Daoy (cell line): ENCODE measurements around the gene ADAMTS14. TPM values are rescaled to one million over a fixed set of nuclear protein-coding genes. Genes with fewer than 3 reads are reported as not detected.
A peak's percentile ranks its signal among the peaks of the same experiment; 100 is the strongest.
"Not testable (repeated sequence)": the region's sequence is repeated elsewhere in the genome, so short reads cannot be mapped to it uniquely, and the experiment has no call there.

Experiments
- DNase-seq: peaks from one replicate; pipeline ENCODE4 v3.0.0-alpha.2; 2015; ENCODE audit warnings: low read depth
- total RNA-seq: library from RNA; depleted of rRNA; stranded (reverse); fragments of >200 nt; shearing (Covaris generic); gene quantifications from 2 replicates; pipeline ENCODE4 v1.2.3, GENCODE V29; 2014; rRNA removed

ADAMTS14 gene, protein sequence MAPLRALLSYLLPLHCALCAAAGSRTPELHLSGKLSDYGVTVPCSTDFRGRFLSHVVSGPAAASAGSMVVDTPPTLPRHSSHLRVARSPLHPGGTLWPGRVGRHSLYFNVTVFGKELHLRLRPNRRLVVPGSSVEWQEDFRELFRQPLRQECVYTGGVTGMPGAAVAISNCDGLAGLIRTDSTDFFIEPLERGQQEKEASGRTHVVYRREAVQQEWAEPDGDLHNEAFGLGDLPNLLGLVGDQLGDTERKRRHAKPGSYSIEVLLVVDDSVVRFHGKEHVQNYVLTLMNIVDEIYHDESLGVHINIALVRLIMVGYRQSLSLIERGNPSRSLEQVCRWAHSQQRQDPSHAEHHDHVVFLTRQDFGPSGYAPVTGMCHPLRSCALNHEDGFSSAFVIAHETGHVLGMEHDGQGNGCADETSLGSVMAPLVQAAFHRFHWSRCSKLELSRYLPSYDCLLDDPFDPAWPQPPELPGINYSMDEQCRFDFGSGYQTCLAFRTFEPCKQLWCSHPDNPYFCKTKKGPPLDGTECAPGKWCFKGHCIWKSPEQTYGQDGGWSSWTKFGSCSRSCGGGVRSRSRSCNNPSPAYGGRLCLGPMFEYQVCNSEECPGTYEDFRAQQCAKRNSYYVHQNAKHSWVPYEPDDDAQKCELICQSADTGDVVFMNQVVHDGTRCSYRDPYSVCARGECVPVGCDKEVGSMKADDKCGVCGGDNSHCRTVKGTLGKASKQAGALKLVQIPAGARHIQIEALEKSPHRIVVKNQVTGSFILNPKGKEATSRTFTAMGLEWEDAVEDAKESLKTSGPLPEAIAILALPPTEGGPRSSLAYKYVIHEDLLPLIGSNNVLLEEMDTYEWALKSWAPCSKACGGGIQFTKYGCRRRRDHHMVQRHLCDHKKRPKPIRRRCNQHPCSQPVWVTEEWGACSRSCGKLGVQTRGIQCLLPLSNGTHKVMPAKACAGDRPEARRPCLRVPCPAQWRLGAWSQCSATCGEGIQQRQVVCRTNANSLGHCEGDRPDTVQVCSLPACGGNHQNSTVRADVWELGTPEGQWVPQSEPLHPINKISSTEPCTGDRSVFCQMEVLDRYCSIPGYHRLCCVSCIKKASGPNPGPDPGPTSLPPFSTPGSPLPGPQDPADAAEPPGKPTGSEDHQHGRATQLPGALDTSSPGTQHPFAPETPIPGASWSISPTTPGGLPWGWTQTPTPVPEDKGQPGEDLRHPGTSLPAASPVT
- 0.06 TPM in 1 of 2 replicates, not detected in the other for total RNA-seq

DNA sequence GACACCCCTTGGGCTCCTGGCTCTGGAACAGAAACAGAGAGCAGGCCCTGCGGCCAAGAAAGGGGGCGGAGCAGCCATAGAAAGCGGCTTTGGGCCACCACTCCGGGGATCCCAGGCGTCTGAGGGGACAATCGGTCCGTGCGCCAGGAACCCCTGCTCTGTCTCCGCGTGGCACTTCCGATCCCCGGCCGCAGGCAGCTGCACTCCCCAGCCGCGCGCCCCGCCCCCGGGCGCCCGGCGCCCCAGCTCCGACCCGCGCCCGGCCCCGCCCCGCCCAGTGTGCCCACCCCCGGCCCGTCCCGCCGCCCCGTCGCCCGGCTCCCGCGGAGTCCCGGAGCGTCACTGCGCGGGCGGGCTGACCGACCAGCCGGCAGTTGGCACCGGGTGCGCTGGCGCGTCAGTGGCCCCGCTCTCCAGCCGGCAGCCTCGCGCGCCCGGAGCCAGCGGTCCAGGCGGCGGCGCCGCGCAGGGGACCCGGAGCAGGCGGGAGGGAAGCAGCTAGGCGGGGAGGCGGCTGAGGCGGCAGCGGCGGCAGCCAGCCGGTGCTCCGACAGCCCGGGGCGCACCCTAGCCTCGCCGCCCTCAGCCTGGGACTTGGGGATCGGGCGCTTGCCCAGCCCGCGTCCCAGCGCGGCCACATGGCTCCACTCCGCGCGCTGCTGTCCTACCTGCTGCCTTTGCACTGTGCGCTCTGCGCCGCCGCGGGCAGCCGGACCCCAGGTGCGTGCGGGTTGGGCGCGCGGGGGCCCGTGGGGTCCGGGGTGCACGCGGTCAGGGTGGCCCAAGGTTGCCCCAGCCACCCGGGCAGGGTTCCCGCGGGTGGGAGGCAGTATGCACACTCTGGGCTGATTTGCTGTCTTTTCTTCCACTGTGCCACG is at the start of gene ADAMTS14:
Gene ADAMTS14 (plus strand): TSS at position 342 of the 878 bp plus-strand sequence. CDS start 297 bp downstream, at position 639.
- peak; percentile 48 for DNase-seq

- DNase-seq: no peak
Measured at GRCh38 chr10:70622541-70622940, 49.8 kb upstream of the ADAMTS14 start.

DNA sequence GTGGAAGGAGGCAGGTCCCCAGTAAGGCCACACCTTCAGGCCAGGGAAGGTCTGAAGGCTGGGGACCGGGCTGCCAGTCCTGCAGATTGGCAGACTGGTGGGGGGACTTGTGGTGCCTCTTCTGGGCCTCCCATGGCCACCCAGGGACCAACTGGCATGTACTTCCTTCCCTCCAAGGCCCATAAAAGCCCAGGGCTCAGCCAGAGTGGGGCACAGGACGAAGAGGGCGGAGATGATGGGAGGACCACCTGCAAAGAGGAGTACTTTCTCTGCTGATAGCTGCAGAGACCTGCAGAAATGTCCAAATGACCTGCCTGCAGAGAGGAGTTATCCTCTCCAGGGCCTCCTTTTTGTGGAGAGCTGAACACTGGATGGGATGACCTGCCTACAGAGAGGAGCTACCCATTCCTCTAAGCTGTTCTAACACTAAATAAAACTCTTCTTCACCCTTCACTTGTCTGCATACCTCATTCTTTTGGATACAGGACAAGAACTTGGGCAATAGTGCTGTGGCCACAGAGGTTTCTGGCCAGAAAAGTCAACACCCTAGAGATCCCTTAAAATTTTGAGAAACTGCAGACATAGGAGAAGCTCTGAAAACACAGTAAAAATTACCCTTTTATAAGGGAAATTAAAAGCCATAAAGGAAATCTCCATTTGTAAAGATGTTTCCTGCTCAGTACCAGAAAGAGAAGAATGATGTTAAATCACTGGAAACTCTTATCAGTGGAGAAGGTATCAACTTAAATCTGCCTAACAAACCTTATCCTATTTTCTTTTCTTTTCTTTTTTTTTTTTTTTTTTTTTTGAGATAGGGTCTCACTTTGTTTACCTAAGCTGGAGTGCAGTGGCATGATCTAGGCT is 49.1 kb upstream of the ADAMTS14 start:
- no peak for DNase-seq

GRCh38 chr10:70626056-70626455 is 46.2 kb upstream of the ADAMTS14 start:
- DNase-seq: no peak

- DNase-seq: no peak
Measured at GRCh38 chr10:70629338-70629737, 43.0 kb upstream of the ADAMTS14 start.

GRCh38 chr10:70631735-70632134 is 40.6 kb upstream of the ADAMTS14 start:
- not testable (repeated sequence) for DNase-seq

GRCh38 chr10:70634011-70634410 is 38.3 kb upstream of the ADAMTS14 start:
- peak; percentile 57 for DNase-seq

GRCh38 chr10:70634515-70634914 is 37.8 kb upstream of the ADAMTS14 start:
- not testable (repeated sequence) for DNase-seq

GRCh38 chr10:70639640-70640383 is 32.5 kb upstream of the ADAMTS14 start:
- not testable (repeated sequence) for DNase-seq

DNA sequence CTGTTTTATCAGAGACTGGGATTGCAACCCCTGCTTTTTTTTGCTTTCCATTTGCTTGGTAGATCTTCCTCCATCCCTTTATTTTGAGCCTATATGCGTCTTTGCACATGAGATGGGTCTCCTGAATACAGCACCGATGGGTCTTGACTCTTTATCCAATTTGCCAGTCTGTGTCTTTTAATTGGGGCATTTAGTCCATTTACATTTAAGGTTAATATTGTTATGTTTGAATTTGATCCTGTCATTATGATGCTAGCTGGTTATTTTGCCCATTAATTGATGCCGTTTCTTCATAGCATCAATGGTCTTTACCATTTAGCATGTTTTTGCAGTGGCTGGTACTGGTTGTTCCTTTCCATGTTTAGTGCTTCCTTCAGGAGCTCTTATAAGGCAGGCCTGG is 29.0 kb upstream of the ADAMTS14 start:
- DNase-seq: not testable (repeated sequence)

DNA sequence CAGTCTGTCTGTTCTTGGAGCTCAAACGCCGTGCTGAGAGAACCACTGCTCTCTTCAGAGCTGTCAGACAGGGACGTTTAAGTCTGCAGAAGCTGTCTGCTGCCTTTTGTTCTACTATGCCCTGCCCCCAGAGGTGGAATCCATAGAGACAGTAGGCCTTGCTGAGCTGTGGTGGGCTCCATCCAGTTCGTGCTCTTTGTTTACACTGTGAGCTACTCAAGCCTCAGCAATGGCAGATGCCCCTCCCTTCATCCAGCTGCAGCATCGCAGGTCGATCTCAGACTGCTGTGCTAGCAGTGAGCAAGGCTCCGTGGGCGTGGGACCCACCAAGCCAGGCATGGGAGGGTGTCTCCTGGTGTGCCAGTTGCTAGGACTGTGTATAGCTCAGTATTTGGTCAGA is 27.3 kb upstream of the ADAMTS14 start:
- DNase-seq: not testable (repeated sequence)

DNA sequence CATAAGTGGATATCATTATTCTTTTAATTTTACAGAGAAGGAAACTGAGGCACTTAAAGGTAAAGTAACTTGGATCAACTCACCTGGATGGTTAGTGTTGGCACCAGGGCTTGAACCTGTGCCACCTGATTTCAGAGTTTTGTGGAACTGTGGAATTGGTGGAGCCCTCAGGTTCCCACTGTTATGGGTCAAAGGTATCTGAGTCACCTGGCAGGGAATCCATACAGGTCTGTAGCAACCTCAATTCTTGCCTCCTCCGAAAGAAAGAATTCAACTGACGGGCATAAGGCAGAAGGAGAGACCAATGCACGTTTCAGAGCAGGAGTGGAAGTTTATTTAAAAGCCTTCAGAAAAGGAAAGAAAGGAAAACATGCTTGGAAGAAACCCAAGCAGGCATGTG is 25.2 kb upstream of the ADAMTS14 start:
- DNase-seq: no peak

DNA sequence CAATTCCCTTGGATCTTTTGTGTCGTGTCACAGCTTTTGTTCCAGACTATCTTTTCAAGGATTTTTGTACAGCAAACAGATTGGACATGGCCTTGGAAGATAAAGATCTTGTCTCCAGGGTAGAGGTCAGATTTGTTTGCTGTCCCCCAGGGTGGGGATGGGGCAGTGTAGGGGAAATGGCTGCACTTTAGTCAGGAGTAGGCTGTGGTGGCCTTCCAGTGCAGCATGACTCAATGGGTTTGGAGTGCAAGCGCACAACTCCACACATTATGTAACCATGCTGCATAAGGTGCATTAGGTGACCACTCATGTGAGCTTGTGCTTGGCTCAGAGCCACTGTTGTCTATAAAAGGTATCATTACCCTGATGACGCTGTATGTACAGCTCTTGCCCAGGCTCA is 23.9 kb upstream of the ADAMTS14 start:
- DNase-seq: no peak

DNA sequence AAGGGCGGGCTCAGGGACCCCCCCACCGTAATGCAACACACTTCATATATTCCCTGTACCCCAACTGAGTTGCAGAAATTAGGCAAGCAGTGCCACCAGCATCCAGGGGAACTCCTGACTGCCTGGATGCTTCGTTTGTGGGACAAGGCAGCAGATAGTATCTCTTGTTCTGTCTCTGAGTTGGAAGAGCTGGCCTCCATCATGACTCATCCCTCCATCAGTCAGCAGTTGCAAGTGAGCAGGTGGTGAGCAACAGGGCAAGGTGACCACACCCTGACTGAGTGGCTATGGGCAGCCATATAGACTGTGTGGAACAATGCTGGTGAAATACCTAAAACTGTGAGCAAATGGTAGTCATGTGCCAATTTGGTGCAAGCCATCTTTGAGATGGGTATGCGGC is 22.8 kb upstream of the ADAMTS14 start:
- peak; percentile 57 for DNase-seq

DNA sequence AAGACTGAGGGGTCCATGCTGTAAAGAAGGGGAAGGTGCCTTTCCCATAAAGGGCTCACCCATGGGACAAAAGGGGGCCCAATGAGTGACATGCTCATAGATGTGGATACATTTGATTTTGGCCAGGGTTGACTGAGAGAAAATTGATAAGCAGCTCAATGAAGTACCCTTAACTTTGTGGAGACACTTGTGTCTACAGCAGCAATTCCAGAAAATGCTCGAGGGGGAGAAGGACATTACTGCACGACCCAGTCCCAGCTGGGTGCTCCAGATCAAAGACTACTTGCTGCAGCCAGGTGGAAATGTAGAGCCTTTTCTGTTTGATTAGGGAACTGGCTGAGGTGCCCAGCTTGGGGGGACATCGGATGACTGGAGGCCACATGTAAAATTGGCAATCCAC is 22.2 kb upstream of the ADAMTS14 start:
- no peak for DNase-seq

DNA sequence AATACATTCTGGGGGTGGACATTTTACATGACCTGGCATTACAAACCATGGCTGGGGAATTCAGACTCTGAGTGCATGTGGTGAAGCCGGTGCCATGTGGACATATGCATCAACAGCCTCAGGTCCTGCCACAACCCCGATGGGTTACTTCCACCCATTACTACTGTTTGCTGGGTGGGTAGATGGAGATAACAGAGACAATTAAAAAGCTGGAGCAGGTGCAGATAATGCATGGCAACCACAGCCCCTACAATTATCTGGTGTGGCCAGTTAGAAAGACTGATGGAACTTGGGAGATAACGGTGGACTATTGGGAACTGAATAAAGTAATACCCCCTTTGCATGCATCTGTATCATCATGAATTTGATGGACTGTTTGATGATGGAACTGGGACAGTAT is 21.6 kb upstream of the ADAMTS14 start:
- no peak for DNase-seq

GRCh38 chr10:70651661-70652060 is 20.6 kb upstream of the ADAMTS14 start:
- DNase-seq: no peak

- peak; percentile 96 for DNase-seq
Measured at GRCh38 chr10:70652761-70653657, 19.3 kb upstream of the ADAMTS14 start.
